Heart right ventricle (tissue), 16 donors: ENCODE measurements around the gene SV2C. TPM values are rescaled to one million over a fixed set of nuclear protein-coding genes. Genes with fewer than 3 reads are reported as not detected.
A peak's percentile ranks its signal among the peaks of the same experiment; 100 is the strongest.

ENCODE experiments used
- ATAC-seq, 8 donors: fragments of 200-7000 bp; cut with Tn5 transposase; one replicate each; pipeline ENCODE4 v1.9.1; 2020; ENCODE audit warnings: mild to moderate bottlenecking in 8 of 8, moderate library complexity in 8 of 8, moderate number of reproducible peaks in 1 of 8
- DNase-seq, 2 donors: peaks; one replicate each; pipeline ENCODE4 v3.0.0-alpha.2; 2020
- H3K27ac ChIP-seq, 10 donors: fragments of 200-600 bp; sonication (generic) in 2 of 10; one replicate each; pipeline versions ENCODE4 v1.5.0 to v1.8.0; 2020 to 2022; ENCODE audit warnings: mild to moderate bottlenecking in 3 of 10
- H3K27me3 ChIP-seq, 7 donors: fragments of 200-600 bp; one replicate each; pipeline ENCODE4 v1.8.0; 2021 to 2022; ENCODE audit warnings: mild to moderate bottlenecking in 2 of 7
- H3K36me3 ChIP-seq, 9 donors: fragments of 200-600 bp; sonication (generic) in 1 of 9; one replicate each; pipeline versions ENCODE4 v1.5.0 to v1.8.0; 2020 to 2022; ENCODE audit warnings: mild to moderate bottlenecking in 2 of 9
- H3K4me1 ChIP-seq, 9 donors: fragments of 200-600 bp; sonication (generic) in 1 of 9; one replicate each; pipeline versions ENCODE4 v1.5.0 to v1.8.0; 2020 to 2022; ENCODE audit warnings: mild to moderate bottlenecking in 4 of 9
- H3K4me3 ChIP-seq, 10 donors: fragments of 200-600 bp; sonication (generic) in 2 of 10; one replicate each; pipeline versions ENCODE4 v1.5.0 to v1.8.0; 2020 to 2022; ENCODE audit warnings: mild to moderate bottlenecking in 7 of 10, moderate library complexity in 2 of 10
- H3K9me3 ChIP-seq, 11 donors: fragments of 200-600 bp in 10 of 11; sonication (generic) in 2 of 11; one replicate each; pipeline versions ENCODE4 v1.5.0 to v1.8.0; 2013 to 2022; ENCODE audit warnings: mild to moderate bottlenecking in 2 of 11, control low read depth in 1 of 11, moderate library complexity in 1 of 11
- WGBS, 2 donors: extraction: QIAGEN DNeasy Blood & Tissue Kit; methylation state at CpG; one replicate each; pipeline ENCODE4 v1.1.7; 2013; ENCODE audit warnings: inconsistent platforms in 1 of 2; 5-methylcytosine and 5-hydroxymethylcytosine counted together
- intact Hi-C, 10 donors: fragments of 100-400 bp; cut with DNase I; formaldehyde crosslinking; loops; one replicate each; pipeline versions ENCODE4 v1.11.1 to v1.14.2; 2022
- polyA plus RNA-seq, 2 donors: library from polyadenylated mRNA; stranded (reverse); fragments of 200-250 nt; gene quantifications; one replicate each; pipeline ENCODE4 v1.2.3, GENCODE V29; 2013
- total RNA-seq, 10 donors: library from RNA; stranded (reverse); fragmentation: NEBNext Ultra II Directional in 3 of 10; extraction: Animal tissue kit (Norgen Biotek cat#: 25700) in 3 of 10; gene quantifications; one replicate each; pipeline versions ENCODE4 v1.2.1 to v1.2.4, GENCODE V29; 2021 to 2023
- TF ChIP-seq, protein P1 (sequence below), 9 donors: fragments of 200-600 bp; sonication (generic) in 2 of 9; IDR thresholded peaks; one replicate each; pipeline versions ENCODE4 v1.5.0 to v1.8.0; 2021 to 2022; ENCODE audit warnings: antibody characterized with exemption in 9 of 9, mild to moderate bottlenecking in 5 of 9, moderate library complexity in 1 of 9
- donor health status: Arrhythmogenic right ventricular cardiomyopathy.
- donor health status: ischemic (EF 13 %, LVEDD 7.1; RV severe dilation, severe dysfunction).
- donor health status: healthy with polysubstance abuse.
- donor health status: DM: no; HTN: yes; CAD: no.
- donor health status: DM: no; HTN: no; CAD: no.
- donor health status: ischemic (EF 25% LVEDD 6.9; RV normal size, moderate dysfunction).
- donor health status: ischemic (EF 25% LVEDD 5.7; RV mildly dilated, moderate dysfunction).
- donor health status: healthy.
- donor health status: DM: yes; HTN: yes; CAD: no.
- donor health status: Ischemic cardiomyopathy.
- donor health status: ischemic (EF 35%, LVEDD 5.7; RV mildly dilated, moderate dysfunction).
- donor health status: nonischemic (EF 11% LVEDD 7.7; RV severe dilation, severe dysfunction).
- donor health status: DM: yes; HTN: yes; CAD: no.
- donor health status: PGD.
- donor health status: ischemic (EF 29% LVEDD 5.4; RV normal size, mild dysfunction).
- donor health status: nonischemic (EF 23%, LVEDD 6.1; RV moderate dilation, normal function).

SV2C gene
- total and polyA plus RNA-seq, 12 donors = 0.09 to 1.2 (median 0.24) TPM; not detected in 4

DNA sequence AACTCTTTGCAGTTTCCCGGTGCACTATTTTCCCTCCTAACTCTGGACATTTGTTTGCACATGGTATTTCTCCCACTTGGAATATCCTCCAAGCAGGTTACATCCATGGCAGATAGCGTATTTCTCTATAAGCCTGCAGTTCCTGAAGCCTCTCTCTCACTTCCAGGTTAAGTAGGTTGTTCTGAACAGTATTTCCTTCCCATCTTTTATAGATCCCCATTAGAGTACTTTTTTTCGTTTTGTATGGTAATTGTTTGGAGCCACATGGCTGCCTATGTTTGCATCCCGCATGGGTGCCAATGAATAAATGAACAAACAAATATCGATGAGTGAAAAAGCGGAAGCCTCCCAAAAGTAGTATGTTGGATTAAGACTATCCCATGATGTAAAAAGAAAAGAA is 206.5 kb downstream of the SV2C start:
- WGBS, 2 donors = 93% methylated on average over 6 of the region's 6 CpGs
- H3K4me1 ChIP-seq = peaks cover 0 to 19% (median 0%) of the 10 kb centered on the region in 9 donors
- TF ChIP-seq, protein P1, sequence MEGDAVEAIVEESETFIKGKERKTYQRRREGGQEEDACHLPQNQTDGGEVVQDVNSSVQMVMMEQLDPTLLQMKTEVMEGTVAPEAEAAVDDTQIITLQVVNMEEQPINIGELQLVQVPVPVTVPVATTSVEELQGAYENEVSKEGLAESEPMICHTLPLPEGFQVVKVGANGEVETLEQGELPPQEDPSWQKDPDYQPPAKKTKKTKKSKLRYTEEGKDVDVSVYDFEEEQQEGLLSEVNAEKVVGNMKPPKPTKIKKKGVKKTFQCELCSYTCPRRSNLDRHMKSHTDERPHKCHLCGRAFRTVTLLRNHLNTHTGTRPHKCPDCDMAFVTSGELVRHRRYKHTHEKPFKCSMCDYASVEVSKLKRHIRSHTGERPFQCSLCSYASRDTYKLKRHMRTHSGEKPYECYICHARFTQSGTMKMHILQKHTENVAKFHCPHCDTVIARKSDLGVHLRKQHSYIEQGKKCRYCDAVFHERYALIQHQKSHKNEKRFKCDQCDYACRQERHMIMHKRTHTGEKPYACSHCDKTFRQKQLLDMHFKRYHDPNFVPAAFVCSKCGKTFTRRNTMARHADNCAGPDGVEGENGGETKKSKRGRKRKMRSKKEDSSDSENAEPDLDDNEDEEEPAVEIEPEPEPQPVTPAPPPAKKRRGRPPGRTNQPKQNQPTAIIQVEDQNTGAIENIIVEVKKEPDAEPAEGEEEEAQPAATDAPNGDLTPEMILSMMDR (IDR thresholded peaks at IDR 0.05) = no peak
- H3K9me3 ChIP-seq = no peaks in the 10 kb centered on the region
- intact Hi-C loops = no loop called here
- DNase-seq (no peak), ATAC-seq (no peak)
- peaks cover 0 to 4% (median 0%) of the 10 kb centered on the region in 7 donors for H3K27me3 ChIP-seq
- H3K27ac ChIP-seq = no peak overlapping the region
- no peak overlapping the region for H3K4me3 ChIP-seq
- H3K36me3 ChIP-seq = no peaks in the 10 kb centered on the region

GRCh38 chr5:76290321-76290757 is 207.2 kb downstream of the SV2C start:
- no peaks in the 10 kb centered on the region for H3K9me3 ChIP-seq
- H3K27ac ChIP-seq = no peak overlapping the region
- WGBS, 2 donors = 89 to 90% methylated on average over 3 of the region's 3 CpGs
- TF ChIP-seq, protein P1 (IDR thresholded peaks at IDR 0.05) = no peak
- H3K4me1 ChIP-seq = peaks cover 0 to 19% (median 0%) of the 10 kb centered on the region in 9 donors
- ATAC-seq (no peak), DNase-seq (no peak)
- intact Hi-C loops = no loop called here
- H3K4me3 ChIP-seq = no peak overlapping the region
- H3K36me3 ChIP-seq = no peaks in the 10 kb centered on the region
- peaks cover 0 to 4% (median 0%) of the 10 kb centered on the region in 7 donors for H3K27me3 ChIP-seq

DNA sequence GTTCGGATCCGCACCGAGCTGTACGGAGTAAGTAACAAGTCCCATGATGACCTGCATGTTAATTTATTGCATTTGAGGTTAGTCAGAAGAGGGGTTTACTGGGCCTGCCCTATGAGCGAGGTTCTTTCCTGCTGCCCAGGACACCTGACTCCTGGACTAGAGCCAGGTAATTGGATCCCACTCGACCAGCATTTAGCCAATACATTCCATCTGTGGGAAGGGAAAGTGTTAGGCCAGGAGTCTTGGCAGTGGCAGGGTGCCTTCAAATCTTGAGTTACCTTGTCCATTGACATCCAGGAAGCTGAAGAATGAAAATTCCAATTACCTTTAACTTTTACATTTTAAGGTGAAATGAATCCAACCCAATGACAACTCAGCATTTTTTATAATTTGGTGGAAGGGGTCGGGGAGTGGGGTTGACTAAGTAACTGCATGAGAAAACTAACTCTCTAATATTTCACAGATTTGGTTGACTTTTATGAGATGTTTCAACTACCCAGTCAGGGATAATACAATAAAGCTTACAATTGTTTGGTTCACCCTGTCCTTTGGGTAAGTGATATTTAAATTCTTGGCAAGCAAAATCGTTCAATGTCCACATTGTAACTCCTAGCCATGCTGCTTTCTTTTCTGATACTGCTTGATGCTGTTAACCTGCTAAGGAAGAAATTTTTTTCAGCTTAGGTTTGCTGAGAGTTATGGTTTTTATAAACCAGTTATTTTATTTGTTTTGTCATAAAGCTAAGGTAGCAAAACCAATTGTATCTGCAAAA is 208.3 kb downstream of the SV2C start:
- H3K9me3 ChIP-seq = no peaks in the 10 kb centered on the region
- H3K27ac ChIP-seq = peak overlapping the region in 1 of 10 donors; percentile 74
- intact Hi-C loops = no loop called here

DNA sequence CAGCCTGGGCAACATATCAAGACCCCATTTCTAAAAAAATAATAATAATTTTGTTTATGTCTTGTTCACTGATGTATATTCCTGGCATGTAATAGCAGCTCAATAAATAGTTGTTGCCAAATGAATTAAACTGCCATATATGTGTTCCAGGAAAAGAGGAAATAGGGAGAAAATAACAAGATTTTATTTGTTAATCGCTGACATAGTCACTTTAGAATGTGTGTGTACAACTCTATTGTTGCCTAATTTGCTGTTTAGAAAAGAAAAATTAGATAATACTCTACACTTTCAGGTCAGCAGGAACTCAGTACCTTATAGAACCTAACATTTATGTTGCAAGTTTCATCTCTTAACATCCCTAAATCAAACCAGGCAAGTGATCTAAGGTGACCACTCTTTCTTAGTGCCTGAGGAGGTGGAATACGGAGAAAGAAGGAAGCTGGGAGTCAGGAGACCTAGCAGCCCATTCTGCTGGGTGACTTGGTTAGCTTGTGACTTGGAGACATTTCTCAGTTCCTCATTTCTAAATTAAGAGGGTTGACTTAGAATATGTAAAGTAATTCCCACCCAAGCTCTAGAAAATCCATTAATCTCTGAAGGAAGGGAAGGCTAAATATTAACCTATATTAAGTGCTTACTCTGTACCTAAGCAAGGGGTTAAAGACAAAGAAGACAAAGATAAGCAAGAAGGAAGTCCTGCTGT is 209.6 kb downstream of the SV2C start:
- DNase-seq (no peak), ATAC-seq (peak in 6 of 8 donors; percentile 50 to 67 (median 58))
- intact Hi-C loops = no loop called here
- Histone ChIP-seq H3K36me3 (no peaks in the 10 kb centered on the region), H3K4me1 (peaks cover 0 to 19% (median 0%) of the 10 kb centered on the region in 9 donors), H3K27ac (peak overlapping the region in 3 of 10 donors; percentile 17 to 74 (median 18)), H3K27me3 (peaks cover 0 to 4% (median 0%) of the 10 kb centered on the region in 7 donors), H3K4me3 (no peak overlapping the region), H3K9me3 (no peaks in the 10 kb centered on the region)
- WGBS, 2 donors = 73 to 85% methylated on average over 2 of the region's 2 CpGs
- TF ChIP-seq, protein P1 (IDR thresholded peaks at IDR 0.05) = no peak

More for the DNA sequence above, 208.3 kb downstream of the SV2C start:
- 80 to 83% methylated on average over 8 of the region's 8 CpGs for WGBS, 2 donors
- TF ChIP-seq, protein P1 (IDR thresholded peaks at IDR 0.05) = no peak
- Histone ChIP-seq H3K4me3 (no peak overlapping the region), H3K4me1 (peaks cover 0 to 19% (median 0%) of the 10 kb centered on the region in 9 donors), H3K27me3 (peaks cover 0 to 4% (median 0%) of the 10 kb centered on the region in 7 donors), H3K36me3 (no peaks in the 10 kb centered on the region)
- no peak for ATAC-seq
- no peak for DNase-seq
